GM21367 (cell line): Measurements from ENCODE around the gene CSRP1.
"Not testable (repeated sequence)": the region's sequence is repeated elsewhere in the genome, so short reads cannot be mapped to it uniquely, and the experiment has no call there.

ENCODE experiments used
- ATAC-seq: cut with Tn5 transposase; IDR thresholded peaks from one replicate; pipeline ENCODE4 v1.9.1; 2021; ENCODE audit not compliant: unreplicated experiment

The CSRP1 gene

DNA sequence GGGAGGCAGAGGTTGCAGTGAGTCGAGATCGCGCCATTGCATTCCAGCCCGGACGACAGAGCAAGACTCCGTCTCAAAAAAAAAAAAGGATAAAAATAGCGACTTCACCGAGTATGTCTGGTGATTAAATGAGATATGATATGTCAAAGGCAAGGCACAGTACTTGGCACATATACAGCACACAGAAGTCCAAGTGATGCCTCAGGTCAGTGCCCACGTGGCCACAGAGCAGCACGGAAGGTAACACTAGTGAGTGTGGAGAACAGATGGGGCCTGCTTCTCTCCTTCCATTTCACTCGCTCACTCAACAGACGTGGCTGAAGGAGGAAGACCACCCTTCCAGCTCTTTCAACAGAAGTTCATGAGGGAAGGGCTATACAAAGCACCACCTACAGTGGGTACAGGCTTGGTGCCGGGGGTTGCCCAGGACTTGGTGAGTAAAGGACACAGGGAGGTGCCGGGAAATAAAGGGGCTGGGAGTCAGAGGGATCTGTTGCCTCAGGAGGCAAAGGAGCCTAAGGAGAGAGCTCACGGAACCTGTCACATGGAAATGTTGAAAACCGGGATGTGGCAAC is 8.9 kb downstream of the CSRP1 start:
- ATAC-seq = no peak

DNA sequence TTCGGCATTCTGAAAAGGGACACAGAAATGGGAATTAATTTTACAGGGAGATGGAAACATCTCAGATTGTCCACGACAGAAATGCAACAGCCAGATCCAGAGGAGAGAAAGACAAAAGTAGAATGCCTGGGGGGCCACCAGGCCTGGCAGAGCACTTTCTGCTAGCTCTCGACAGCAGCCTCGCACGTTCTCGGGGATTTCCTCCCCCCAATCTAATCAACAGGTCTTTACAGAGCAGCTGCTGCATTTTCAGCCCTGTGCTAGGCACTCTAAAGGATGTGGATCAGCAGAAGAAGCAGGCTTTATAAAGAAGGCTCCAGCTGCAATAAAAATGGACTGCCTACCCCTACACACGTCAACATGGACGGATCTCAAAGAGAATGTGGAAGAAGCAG is 10.6 kb downstream of the CSRP1 start:
- ATAC-seq = no peak

DNA sequence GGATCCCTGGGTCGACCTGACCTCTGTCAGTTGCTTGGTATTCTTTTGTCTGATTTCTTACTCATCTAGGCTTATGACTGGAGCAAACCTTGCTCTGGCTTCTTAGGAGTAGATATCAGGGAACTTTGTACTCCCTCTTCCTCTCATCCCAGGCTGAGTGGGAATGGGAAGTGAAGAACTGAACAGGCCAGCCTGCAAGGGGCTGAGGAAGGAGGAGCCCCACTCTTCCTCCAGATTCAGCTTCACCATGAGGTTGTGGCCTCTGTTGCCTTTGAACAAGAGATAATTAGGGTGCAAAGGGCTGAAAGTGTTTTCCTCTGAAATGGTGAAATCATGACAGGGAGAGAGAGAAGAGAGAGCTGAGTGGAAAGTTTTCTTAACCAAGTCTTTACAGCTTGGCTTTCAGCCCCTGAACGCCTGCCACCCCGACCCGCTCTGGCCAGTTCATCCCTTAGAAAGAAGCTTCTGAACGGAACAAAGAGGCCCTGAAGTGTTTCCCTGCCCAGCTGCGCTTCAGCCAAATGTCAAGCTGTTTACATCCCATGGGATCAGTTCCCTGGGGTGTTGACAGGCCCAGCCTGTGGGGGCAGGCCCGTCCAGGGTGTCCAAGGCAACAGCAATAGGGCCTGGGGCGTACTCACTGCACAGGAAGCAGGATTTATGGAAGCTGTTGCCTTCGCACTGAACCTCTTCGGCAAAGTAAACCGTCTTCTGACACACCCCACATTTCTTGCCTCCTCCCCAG is 11.2 kb downstream of the CSRP1 start:
- ATAC-seq = no peak

DNA sequence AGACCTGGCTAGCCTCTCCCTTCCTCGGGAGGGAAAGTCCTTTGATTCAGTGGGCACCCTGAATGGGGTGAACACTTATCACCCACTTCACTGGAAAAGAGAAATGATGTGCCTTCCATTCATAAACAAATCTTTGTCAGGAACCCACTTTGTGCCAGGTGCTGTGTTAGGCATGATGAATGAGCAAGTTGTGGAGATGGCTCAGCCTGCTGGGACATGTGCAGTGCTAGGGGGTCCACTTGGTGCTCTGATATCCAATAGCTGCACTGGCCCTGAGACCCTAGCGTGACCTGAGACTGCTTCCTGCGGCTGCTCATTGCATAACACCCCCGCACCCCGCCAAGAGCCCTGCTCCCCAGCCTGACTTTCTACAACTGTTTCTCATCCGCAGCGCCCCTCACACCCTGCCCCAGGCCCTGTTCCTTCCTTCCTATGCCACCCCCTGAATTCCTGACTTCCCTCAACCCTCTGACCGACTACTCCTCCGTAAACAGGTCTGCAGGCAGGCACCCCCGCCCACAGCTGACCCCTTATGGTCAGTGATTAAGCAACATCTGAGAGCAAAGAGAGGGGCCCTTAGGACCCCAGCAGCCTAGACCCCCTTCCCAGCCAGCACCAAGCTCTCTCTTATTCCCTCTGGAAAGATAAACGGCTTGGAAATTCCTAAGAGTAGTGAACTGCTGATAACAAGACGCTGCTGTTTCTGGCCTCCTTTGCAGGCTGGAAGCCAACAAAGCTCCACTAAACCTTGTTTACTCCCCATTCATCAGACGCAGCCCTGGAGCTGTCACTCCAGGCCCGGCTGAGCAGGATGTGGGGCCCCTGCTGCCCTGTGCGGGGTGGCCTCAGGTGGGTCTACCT is 12.9 kb downstream of the CSRP1 start:
- no peak for ATAC-seq

DNA sequence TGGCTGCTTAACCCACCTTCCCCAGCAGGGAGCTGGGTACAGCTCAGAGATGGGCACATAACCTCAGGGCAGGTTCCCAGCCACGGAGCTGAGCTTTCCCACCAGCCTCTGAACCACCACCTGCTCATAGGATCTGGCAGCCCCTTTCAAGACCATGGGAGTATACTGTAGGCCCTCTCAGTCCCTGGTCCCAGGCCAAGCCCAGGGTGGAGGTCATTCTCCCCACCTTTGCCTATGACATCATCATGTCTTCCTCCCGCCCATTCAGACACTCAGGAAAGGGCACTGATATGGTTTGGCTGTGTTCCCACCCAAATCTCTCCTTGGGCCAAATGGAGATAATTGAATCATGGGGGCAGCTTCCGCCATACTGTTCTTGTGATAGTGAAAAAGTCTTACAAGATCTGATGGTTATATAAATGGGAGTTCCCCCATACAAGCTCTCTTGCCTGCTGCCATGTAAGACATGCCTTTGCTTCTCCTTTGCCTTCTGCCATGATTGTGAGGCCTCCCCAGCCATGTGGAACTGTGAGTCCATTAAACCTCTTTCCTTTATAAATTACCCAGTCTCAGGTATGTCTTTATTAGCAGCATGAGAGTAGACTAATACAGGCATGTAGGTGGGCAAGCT is 13.8 kb downstream of the CSRP1 start:
- ATAC-seq = not testable (repeated sequence)

DNA sequence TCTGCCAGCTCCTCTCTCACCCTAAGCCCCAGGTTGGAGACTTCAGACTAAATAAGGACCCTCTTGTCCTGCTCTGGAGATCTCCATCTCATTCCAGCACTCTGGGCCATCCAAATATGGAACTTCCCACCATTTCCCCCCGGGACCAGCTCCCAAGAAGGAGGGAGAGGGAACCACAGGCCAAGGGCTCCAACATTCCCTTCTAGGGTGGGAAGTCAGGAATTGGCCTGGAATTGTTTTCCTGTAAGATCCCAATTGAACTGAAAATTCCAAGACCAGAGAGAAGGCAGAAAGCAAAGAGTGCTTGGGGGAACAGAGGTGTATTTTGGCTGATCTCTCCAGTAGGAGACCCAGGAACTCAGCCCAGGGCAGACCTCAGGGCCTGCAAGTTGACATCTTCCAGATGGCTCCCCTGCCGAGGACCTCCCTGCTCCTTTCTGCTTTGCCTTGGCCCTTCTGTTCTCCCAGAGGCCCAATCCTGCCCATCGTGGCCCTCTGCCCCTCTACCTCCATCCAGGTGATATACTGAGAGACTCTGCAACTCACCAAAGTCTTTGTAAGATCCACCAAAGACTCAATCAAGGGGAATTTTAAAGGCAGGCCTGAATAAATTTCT is 14.9 kb downstream of the CSRP1 start:
- ATAC-seq = no peak

DNA sequence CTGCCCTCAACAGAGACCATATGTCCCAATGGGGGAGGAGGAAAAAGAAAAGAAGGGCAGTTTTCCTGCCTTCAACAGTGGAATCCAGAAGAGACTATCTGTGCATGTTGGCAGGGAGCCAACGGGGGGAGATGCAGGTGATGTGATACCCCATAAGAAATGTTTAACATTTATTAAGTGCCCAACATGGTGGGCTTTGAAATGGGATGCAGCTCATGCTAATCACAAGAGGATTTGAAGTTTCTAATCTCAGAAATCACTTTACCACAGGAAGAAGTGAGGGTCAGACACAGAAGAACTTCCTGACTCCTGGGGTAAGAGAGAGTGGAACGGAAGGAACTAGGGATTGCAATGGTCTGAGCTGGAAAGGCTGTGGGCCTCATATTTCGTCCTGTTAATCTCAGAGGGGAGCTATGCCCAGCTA is 16.2 kb downstream of the CSRP1 start:
- ATAC-seq = no peak

DNA sequence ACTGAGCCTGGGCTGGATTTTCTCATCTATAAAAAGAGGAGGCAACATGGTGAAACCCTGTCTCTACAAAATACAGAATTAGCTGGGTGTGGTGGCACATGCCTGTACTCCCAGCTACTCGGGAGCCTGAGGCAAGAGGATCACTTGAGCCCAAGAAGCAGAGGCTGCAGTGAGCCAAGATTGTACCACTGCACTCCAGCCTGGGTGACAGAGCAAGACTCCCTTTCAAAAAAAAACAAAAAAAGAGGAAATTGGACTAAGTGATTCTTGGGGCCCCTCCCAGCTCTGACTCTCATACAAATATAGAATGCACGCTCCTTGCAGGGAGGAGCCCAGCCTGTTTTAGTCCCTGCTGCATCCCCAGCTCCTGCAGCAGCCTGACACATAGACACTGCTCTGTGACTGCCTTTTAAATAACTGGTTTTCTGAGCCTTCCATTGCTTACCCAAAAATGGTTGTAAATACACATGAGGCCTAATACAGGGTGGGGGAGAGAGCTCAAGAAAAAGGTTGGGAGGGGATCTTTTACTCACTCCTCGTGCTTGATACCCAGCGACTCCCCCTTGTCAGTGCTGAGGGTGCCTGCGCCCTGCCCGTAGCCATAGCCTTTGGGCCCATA is 17.2 kb downstream of the CSRP1 start:
- no peak for ATAC-seq

DNA sequence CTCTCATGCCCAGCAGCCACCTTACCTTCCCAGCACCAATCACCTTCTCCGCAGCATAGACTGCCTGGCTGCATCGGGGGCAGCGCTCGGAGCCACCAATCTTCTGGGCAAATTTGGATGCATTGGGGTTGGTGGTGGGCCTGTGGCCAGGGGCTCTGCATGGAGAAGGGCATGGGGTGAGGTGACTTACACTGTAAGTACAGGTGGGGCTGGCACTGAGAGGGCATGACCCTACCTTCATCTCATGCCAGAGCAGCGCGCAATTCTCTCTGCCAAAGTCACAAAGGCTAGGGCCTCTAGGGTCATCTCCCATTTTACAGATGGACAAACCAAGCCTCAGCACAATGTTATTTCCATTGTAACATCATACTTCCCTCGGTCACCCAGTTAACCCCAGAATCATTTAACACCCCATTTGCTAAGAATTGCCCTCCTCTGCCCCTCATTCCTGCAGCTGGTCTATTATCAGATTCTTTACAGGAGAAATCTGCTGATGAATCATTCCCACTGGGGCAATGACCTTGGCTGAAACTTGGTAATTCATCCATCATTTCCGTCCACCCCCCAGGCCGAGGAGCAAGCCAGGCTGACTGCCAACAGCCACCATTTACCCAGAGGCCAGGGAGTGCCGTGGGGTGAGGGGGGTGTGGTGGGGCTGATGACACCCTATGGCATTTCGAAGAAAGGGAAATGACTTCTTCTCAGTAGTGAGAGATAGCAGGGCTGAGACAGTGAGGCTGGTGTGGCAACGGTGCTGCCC is 17.9 kb downstream of the CSRP1 start:
- ATAC-seq = no peak

DNA sequence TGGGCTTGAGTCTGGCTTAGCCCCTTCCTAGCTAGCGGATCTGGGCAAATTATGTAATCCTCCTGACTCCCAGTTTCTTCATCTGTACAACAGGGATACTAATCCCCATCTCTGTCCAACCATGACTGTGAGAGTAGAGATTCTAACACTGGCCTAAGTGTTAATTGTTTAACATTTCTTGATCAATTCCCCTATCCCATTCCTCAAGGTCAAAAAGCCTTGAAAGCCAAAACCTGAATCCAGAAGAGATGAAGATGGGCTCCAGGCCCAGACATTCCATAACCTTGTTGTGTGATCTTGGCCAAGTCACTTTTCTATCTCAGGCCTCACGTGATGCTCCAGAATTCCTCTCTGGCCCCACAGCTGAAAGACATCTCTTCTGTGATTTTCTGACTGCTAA is 19.2 kb downstream of the CSRP1 start:
- ATAC-seq = no peak

DNA sequence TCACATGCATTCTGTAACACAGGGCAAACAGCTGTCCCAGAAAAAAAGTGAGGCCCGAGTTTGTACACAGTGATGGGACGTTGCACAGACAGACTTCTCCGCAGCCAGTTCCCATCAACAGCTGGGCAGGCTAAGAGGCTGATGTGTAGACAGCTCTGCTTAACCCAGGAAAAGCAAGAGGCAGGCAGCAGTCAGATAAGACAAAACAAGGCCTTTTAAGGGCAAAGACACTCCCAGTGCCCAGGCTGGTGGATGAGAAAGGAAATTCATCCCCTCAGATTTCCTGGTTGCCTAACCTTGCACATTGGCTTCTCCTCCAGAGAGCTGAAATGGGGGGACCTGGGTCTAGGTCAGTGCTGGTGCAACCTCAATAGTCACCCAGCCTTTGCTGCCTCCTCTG is 20.7 kb downstream of the CSRP1 start:
- no peak for ATAC-seq

DNA sequence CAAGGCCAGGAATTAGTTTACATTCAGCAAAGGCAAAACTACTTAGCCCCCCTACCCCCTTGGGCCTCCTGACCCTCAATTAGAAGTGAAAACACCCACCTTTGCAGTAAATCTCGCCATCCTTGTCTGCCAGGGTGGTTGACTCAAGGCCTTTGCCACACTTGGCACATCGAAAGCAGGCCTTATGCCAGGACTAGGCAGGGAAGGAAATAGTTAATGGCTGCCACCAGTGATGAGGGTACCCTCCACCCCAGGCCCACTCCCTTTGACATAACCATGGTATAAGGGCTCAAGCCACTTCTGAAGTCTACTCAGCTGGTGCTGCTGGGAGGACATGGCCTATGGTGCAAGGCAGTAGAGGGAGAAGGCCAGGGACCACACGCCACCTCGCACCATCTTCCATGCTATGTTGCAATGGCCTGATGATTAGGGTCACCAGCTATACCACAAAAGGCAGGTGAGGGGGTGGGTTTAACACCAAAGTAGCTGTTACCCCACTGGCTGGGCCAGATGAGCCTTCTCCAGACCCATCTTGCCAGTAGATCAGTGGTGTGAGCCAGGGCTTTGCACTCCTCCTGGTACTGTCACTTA is 21.6 kb downstream of the CSRP1 start:
- ATAC-seq = no peak

DNA sequence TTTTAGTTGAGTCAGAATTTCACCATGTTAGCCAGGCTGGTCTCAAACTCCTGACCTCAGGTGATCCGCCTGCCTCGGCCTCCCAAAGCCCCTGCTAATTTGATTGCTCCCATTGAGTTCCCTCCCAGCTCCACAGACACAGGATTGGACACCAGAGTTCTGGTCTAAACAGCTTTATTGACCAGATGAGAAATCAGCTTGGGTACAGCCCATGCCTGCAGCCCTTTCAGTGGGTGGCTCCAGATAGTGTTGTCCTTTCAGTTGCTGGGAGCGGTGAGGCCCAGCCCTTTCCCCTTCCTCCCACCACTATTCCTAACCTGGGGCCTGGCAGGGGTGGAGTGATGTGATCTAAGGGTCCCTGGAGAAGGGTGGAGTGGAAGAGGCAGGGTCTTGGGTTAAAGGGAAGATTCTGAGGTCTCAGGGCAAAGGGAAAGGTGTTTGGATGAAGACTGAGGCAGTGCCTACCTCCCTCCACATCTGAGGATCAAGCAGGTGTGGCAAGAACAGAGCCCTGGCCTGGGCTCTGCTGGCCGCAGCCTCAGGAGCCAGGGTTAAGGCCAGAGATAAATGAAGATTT is 23.5 kb downstream of the CSRP1 start:
- ATAC-seq = no peak

DNA sequence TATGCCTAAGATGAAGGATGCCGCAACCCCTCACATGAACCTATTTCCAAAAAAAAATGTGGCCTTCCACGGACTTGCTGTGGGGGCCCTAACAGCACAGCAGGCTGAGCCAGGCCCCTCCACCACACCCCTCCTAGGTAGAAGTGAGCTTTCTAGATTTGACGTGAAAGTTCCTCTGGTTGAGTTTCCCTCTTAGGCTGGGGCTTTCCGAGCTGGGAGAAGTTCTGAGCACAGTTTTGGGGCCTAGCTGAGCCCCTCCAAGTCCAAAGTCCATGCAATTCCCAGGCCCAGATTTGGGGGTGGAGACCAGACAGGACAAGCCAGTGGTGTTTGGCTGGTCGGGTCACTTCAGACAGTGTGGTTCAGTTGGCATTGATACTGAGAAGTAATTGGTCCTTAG is 24.2 kb downstream of the CSRP1 start:
- ATAC-seq = no peak

DNA sequence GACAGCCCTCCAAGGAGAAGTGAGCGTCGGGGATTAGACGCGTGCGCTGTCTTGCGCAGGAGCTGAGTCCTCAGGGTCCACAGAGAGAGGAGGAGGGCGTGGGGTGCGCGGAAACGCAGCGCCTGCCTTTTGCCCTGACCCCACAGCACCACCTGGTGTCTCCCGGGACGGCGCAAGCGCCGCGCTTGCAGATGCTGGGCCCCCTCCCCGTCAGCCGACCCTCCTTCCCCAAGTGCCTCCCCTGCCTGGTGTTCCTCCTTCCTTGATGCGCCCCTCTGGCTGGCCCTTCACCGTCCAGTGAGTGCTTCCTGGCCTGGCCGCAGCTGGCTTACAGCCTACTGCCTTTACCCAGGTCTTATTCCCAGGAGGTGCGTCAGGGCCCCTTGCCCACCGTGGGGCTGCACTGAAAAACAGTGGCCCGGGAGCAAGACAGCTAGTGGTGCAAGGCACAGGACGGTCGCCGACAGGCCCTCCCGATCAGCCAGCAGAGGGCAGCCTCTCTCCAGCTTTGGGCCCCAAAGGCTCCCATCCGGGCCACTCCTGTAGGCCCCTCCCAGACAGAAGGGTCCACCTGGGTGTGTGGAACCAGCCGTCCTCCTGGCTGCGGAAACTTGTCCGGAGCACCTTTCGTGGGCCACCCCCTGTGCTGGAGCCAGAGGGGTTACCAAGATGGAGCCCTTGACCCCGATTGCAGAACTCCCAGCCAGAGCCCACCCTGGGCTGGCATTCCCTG is 25.0 kb downstream of the CSRP1 start:
- peak; percentile 70 for ATAC-seq

DNA sequence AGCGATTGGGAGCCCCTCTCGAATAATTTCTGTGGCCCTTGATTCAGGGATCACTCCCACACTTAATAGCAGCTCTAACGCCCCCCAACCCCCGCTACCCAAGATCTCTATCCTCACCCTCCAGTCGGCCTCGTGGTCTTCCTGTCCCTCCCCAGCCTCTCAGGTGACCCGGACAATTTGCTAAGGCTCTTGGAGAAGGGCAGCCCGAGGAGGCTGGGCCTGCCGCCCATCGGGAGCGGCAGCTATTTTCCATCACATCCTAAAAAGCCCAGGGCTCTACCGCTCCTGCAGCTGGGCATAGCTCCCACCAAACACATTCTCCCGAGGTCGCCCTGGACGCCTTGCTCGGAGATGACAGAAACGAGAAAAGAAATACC is 25.9 kb downstream of the CSRP1 start:
- no peak for ATAC-seq

DNA sequence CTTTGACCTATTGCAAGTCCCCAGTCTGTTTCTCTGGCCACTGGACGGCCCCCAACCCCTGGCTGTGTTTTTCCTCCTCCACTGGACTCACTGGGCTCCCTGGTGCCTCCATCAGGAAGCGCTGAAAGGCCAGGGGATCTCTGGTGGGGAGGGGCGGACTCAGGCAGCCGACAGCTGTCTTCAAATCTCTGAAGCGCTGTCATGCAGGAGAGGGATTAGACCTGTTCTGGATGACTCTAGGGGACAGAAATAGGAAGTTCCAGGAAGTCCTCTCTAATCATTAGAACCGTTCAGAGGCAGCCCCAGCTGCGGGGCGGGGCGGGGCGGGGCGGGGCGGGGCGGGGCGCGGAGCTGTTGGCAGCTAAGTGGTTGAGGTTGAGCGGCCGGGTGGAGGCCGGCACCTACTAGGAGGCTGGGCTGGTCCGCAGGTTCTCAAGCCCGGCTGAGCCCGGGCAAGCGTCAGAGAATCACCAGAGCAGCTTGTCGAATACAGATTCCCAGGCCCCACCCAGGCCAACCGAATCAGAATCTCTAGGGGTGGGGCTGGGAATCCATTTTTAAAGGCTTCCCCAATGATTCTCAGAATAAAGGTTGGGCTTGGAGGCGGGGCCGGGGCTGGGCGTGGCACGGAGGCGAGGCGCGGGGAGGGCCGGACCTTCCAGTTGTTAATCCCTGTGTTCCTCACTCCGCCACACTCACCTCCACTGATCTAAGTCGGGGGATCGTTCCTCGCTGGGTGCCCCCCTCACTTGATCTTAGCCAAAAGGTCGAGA is 26.5 kb downstream of the CSRP1 start:
- peak; percentile 51 for ATAC-seq

DNA sequence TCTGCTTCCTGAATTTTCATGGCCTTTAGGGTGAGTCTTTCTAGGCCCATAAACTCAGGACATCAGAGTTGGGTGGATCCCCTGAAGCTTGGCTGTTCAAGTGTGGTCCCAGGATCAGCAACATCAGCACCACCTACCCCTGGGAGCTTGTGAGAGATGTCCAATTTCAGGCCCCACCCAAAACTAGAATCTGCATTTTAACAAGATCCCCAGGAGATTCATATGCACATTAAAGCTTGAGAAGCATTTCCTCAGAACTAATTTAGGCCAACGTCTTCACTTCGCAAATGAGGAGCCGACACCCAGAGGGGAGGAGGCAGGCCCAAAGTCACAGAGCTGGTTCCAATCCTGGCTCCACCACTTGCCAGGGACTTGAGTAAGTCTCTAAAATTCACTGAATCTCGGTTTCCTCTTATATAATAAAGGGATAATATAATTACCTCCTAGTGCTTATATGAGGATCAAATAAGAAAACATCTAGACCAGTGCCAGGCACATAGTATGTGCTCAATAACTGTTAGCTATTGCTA is 27.7 kb downstream of the CSRP1 start:
- no peak for ATAC-seq
